K562 (cell line): ENCODE results near the gene ZSWIM4. TPM values are rescaled to one million over a fixed set of nuclear protein-coding genes. Genes with fewer than 3 reads are reported as not detected.

Experiments
- ARHGAP35 ChIP-seq: fragments of 450-650 bp; IDR thresholded peaks from 2 replicates; pipeline ENCODE4 v1.6.1; 2018; ENCODE audit not compliant: partially characterized antibody
- ATF1 ChIP-seq, 2 experiments: fragments of 450-650 bp in 1 of 2; IDR thresholded peaks; 2 replicates each; pipeline ENCODE4 v1.6.1; 2016; ENCODE audit warnings: missing compliant biosample characterization in 1 of 2, missing genetic modification characterization in 1 of 2
- E2F5 ChIP-seq: sonication (generic); formaldehyde crosslinking; IDR thresholded peaks from 2 replicates; pipeline ENCODE4 v1.8.0; 2022; ENCODE audit warnings: mild to moderate bottlenecking, missing genetic modification reagents
- ETV6 ChIP-seq, 3 experiments: fragments of 150-350 bp in 1 of 3; sonication (generic) in 1 of 3; formaldehyde crosslinking in 1 of 3; IDR thresholded peaks; 2 replicates each; pipeline versions ENCODE4 v1.6.1 to v1.8.0; 2014 to 2022; ENCODE audit warnings: borderline replicate concordance in 2 of 3, low read depth in 2 of 3, antibody characterized with exemption in 1 of 3, low read length in 1 of 3, mild to moderate bottlenecking in 1 of 3, missing genetic modification reagents in 1 of 3
- HMGN3 ChIP-seq: IDR thresholded peaks from 2 replicates; pipeline ENCODE4 v1.6.1; 2011; ENCODE audit warnings: borderline replicate concordance, low read depth, mild to moderate bottlenecking, mixed read lengths, low read length; ENCODE audit not compliant: insufficient read length; ENCODE audit errors: extremely low read depth
- NFE2 ChIP-seq: IDR thresholded peaks from 2 replicates; pipeline ENCODE4 v1.6.1; 2014; ENCODE audit warnings: antibody characterized with exemption, low read depth
- NR2C1 ChIP-seq, 2 experiments: fragments of 450-650 bp; IDR thresholded peaks; 2 replicates each; pipeline ENCODE4 v1.6.1; 2017; ENCODE audit warnings: mild to moderate bottlenecking in 2 of 2, antibody characterized with exemption in 1 of 2, inconsistent platforms in 1 of 2, missing compliant biosample characterization in 1 of 2, missing genetic modification characterization in 1 of 2
- TFAP4 ChIP-seq: sonication (generic); formaldehyde crosslinking; IDR thresholded peaks from 2 replicates; pipeline ENCODE4 v1.8.0; 2022; ENCODE audit warnings: missing genetic modification reagents, mild to moderate bottlenecking, moderate library complexity, borderline replicate concordance
- TOE1 ChIP-seq, 2 experiments: fragments of 450-650 bp in 1 of 2; sonication (generic) in 1 of 2; formaldehyde crosslinking in 1 of 2; IDR thresholded peaks; 2 replicates each; pipeline versions ENCODE4 v1.7.1 to v1.8.0; 2016 to 2022; ENCODE audit warnings: borderline replicate concordance in 2 of 2, mild to moderate bottlenecking in 2 of 2, antibody characterized with exemption in 1 of 2, inconsistent platforms in 1 of 2, low read depth in 1 of 2, missing genetic modification reagents in 1 of 2, moderate library complexity in 1 of 2
- ZFP36 ChIP-seq: fragments of 150-350 bp; IDR thresholded peaks from 2 replicates; pipeline ENCODE4 v1.6.1; 2018; ENCODE audit warnings: low read length, low read depth; ENCODE audit not compliant: partially characterized antibody
- ZNF134 ChIP-seq: fragments of 250-450 bp; sonication (Bioruptor Pico); conservative IDR thresholded peaks from 2 replicates; pipeline ENCODE4 v1.4.0; 2020
- ZNF780A ChIP-seq: fragments of 250-450 bp; sonication (Bioruptor Pico); IDR thresholded peaks from 2 replicates; pipeline ENCODE4 v1.5.0; 2021; ENCODE audit warnings: mild to moderate bottlenecking
- polyA plus RNA-seq, 8 experiments: library from polyadenylated mRNA; depleted of rRNA in 4 of 8; stranded (reverse) in 5 of 8; unstranded in 3 of 8; fragments of >200 nt; fragmentation: Nextera tagmentation in 2 of 8; fragmentation: Illumina TruSeq in 1 of 8; extraction: Ambion mirVana in 2 of 8; extraction: Trizol in 1 of 8; gene quantifications; 2 replicates each; pipeline versions ENCODE4 v1.2.1 to v1.2.3, GENCODE V29; 2011 to 2014; ENCODE audit warnings: inconsistent platforms in 1 of 8, missing spikeins in 1 of 8
- total RNA-seq, 7 experiments: library from RNA; depleted of rRNA in 6 of 7; stranded (reverse); fragments of >200 nt in 6 of 7; fragmentation: Illumina TruSeq in 2 of 7; extraction: Trizol in 2 of 7; gene quantifications; 2 replicates each; pipeline versions ENCODE4 v1.2.1 to v1.2.3, GENCODE V29; 2011 to 2021; ENCODE audit warnings: low replicate concordance in 1 of 7
- TF ChIP-seq, protein P1 (sequence below), 3 experiments: fragments of 200-800 bp in 1 of 3; fragments of 250-450 bp in 1 of 3; fragments of 450-650 bp in 1 of 3; sonication (Bioruptor Pico) in 1 of 3; sonication (Bioruptor generic) in 1 of 3; formaldehyde crosslinking in 1 of 3; IDR thresholded peaks; 2 replicates each; pipeline versions ENCODE4 v1.6.1 to v1.8.0; 2016 to 2022; ENCODE audit warnings: mild to moderate bottlenecking in 2 of 3, missing genetic modification characterization in 2 of 3, missing compliant biosample characterization in 1 of 3, moderate library complexity in 1 of 3
- TF ChIP-seq, protein P2 (sequence below): IDR thresholded peaks from 3 replicates; pipeline ENCODE4 v1.6.1; 2011; ENCODE audit warnings: borderline replicate concordance, mild to moderate bottlenecking; ENCODE audit not compliant: insufficient read length, insufficient read depth
- TF ChIP-seq, protein P3 (sequence below): fragments of 450-650 bp; formaldehyde crosslinking; IDR thresholded peaks from 2 replicates; pipeline ENCODE4 v1.4.0; 2020; ENCODE audit warnings: mild to moderate bottlenecking, moderate library complexity

The ZSWIM4 gene
- total and polyA plus RNA-seq, 9 of the 15 experiments (the other 6 are each of a cell fraction or from before 2014, with no cell fraction given) = 0.25 to 3.7 (median 0.79) TPM; not detected in 2

GRCh38 chr19:13861714-13862531 is 66.7 kb downstream of the ZSWIM4 start (continued):
- TF ChIP-seq, protein P1, sequence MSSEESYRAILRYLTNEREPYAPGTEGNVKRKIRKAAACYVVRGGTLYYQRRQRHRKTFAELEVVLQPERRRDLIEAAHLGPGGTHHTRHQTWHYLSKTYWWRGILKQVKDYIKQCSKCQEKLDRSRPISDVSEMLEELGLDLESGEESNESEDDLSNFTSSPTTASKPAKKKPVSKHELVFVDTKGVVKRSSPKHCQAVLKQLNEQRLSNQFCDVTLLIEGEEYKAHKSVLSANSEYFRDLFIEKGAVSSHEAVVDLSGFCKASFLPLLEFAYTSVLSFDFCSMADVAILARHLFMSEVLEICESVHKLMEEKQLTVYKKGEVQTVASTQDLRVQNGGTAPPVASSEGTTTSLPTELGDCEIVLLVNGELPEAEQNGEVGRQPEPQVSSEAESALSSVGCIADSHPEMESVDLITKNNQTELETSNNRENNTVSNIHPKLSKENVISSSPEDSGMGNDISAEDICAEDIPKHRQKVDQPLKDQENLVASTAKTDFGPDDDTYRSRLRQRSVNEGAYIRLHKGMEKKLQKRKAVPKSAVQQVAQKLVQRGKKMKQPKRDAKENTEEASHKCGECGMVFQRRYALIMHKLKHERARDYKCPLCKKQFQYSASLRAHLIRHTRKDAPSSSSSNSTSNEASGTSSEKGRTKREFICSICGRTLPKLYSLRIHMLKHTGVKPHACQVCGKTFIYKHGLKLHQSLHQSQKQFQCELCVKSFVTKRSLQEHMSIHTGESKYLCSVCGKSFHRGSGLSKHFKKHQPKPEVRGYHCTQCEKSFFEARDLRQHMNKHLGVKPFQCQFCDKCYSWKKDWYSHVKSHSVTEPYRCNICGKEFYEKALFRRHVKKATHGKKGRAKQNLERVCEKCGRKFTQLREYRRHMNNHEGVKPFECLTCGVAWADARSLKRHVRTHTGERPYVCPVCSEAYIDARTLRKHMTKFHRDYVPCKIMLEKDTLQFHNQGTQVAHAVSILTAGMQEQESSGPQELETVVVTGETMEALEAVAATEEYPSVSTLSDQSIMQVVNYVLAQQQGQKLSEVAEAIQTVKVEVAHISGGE (CRISPR knock-in tag; IDR thresholded peaks at IDR 0.05) = peak in 2 of 3 experiments; percentile 58 to 88; a peak in 3 of 6 replicates
- TF ChIP-seq ZFP36 (peak; percentile 12), NR2C1 (IDR thresholded peaks at IDR 0.05) (no peak), NR2C1 (tag; IDR thresholded peaks at IDR 0.05) (0 out of 2 replicates have a peak, but pooled peaks have one; percentile 4), TFAP4 (peak; percentile 98), E2F5 (no peak), NFE2 (peak; percentile 79), HMGN3 (peak; percentile 55), ETV6 (IDR thresholded peaks at IDR 0.05; ENCODE audit: borderline replicate concordance in 1 of 2, low read depth in 2 of 2, low read length in 1 of 2) (no peak), ETV6 (CRISPR knock-in tag; IDR thresholded peaks at IDR 0.05; ENCODE audit: borderline replicate concordance) (no peak), ZNF134 (CRISPR knock-in tag) (no peak), ARHGAP35 (no peak), TOE1 (IDR thresholded peaks at IDR 0.05; ENCODE audit: borderline replicate concordance) (0 out of 2 replicates have a peak, but pooled peaks have one; percentile 45), TOE1 (CRISPR knock-in tag; IDR thresholded peaks at IDR 0.05; ENCODE audit: borderline replicate concordance, low read depth) (no peak), ZNF780A (CRISPR knock-in tag) (no peak), ATF1 (CRISPR knock-in tag; IDR thresholded peaks at IDR 0.05) (no peak), ATF1 (tag; IDR thresholded peaks at IDR 0.05) (peak; percentile 34)
- TF ChIP-seq, protein P2, sequence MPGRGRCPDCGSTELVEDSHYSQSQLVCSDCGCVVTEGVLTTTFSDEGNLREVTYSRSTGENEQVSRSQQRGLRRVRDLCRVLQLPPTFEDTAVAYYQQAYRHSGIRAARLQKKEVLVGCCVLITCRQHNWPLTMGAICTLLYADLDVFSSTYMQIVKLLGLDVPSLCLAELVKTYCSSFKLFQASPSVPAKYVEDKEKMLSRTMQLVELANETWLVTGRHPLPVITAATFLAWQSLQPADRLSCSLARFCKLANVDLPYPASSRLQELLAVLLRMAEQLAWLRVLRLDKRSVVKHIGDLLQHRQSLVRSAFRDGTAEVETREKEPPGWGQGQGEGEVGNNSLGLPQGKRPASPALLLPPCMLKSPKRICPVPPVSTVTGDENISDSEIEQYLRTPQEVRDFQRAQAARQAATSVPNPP = no peak
- TF ChIP-seq, protein P3, sequence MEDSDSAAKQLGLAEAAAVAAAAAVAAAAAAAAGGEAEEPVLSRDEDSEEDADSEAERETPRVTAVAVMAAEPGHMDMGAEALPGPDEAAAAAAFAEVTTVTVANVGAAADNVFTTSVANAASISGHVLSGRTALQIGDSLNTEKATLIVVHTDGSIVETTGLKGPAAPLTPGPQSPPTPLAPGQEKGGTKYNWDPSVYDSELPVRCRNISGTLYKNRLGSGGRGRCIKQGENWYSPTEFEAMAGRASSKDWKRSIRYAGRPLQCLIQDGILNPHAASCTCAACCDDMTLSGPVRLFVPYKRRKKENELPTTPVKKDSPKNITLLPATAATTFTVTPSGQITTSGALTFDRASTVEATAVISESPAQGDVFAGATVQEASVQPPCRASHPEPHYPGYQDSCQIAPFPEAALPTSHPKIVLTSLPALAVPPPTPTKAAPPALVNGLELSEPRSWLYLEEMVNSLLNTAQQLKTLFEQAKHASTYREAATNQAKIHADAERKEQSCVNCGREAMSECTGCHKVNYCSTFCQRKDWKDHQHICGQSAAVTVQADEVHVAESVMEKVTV = peak; percentile 93
